Measurements from ENCODE around the gene TCF4.

- no peak for TF ChIP-seq POLR2A (IDR thresholded peaks at IDR 0.05)
- no peak for TF ChIP-seq CTCF (IDR thresholded peaks at IDR 0.05)
- no peak for TF ChIP-seq POLR2AphosphoS5 (IDR thresholded peaks at IDR 0.05)
These were observed 326.7 kb downstream of the TCF4 start for GRCh38 chr18:55261253-55261652.

Measured in stomach (tissue), 4 donors.